Esophagus squamous epithelium (tissue), 5 donors: ENCODE measurements around the gene SLC25A33. TPM values are rescaled to one million over a fixed set of nuclear protein-coding genes. Genes with fewer than 3 reads are reported as not detected.

ENCODE experiments used
- DNase-seq: peaks from one replicate; lab custom pipeline; 2025; lab: John Stamatoyannopoulos, UW
- H3K27ac ChIP-seq, 4 donors: fragments of 200-600 bp; sonication (generic); one replicate each; pipeline ENCODE4 v1.5.1; 2016 to 2019; ENCODE audit warnings: mild to moderate bottlenecking in 1 of 4
- H3K27me3 ChIP-seq, 4 donors: fragments of 200-600 bp; sonication (generic); 1 replicate in 3 of 4; 2 replicates in 1 of 4; pipeline versions ENCODE4 v1.5.1 to v1.6.0; 2017 to 2021; ENCODE audit warnings: antibody characterized with exemption in 1 of 4
- H3K36me3 ChIP-seq, 3 donors: fragments of 200-600 bp; sonication (generic); one replicate each; pipeline ENCODE4 v1.5.1; 2016 to 2019
- H3K4me1 ChIP-seq, 3 donors: fragments of 200-600 bp; sonication (generic); one replicate each; pipeline ENCODE4 v1.5.1; 2017 to 2019
- H3K4me3 ChIP-seq, 4 donors: fragments of 200-600 bp; sonication (generic); 1 replicate in 3 of 4; 2 replicates in 1 of 4; pipeline ENCODE4 v1.5.1; 2016 to 2019; ENCODE audit warnings: mild to moderate bottlenecking in 2 of 4, moderate library complexity in 1 of 4
- H3K9me3 ChIP-seq, 3 donors: fragments of 200-600 bp; sonication (generic); one replicate each; pipeline ENCODE4 v1.5.1; 2016 to 2019
- CTCF ChIP-seq, 6 experiments: fragments of 450-650 bp in 4 of 6; fragments of 200-600 bp in 2 of 6; sonication (generic) in 2 of 6; IDR thresholded peaks; one replicate each; pipeline ENCODE4 v1.5.1; 2016 to 2019; ENCODE audit warnings: antibody characterized with exemption in 6 of 6, mild to moderate bottlenecking in 4 of 6, moderate library complexity in 4 of 6
- POLR2A ChIP-seq, 4 donors: fragments of 450-650 bp; IDR thresholded peaks; one replicate each; pipeline ENCODE4 v1.6.1; 2017; ENCODE audit warnings: antibody characterized with exemption in 4 of 4, mild to moderate bottlenecking in 4 of 4, moderate library complexity in 3 of 4
- WGBS, 2 donors: methylation state at CpG; one replicate each; pipeline ENCODE4 v1.1.5; 2018; 5-methylcytosine and 5-hydroxymethylcytosine counted together
- intact Hi-C: fragments of 100-400 bp; cut with DNase I; formaldehyde crosslinking; loops from one replicate; pipeline ENCODE4 v1.15.0; 2022
- total RNA-seq, 4 donors: library from RNA; depleted of rRNA; stranded (reverse); fragments of >200 nt; gene quantifications; one replicate each; pipeline ENCODE4 v1.1.0, GENCODE V29; 2016
- donor health status: DM: yes; HTN: yes; CAD: no.

SLC25A33 gene
- total RNA-seq, 4 donors from 2014 or later: 4.2 to 7.2 (median 5.7) TPM

- Histone ChIP-seq H3K9me3 (no peaks in the 10 kb centered on the region), H3K27ac (peak overlapping the region; percentile 87 to 95 (median 92)), H3K27me3 (no peaks in the 10 kb centered on the region), H3K36me3 (no peaks in the 10 kb centered on the region), H3K4me1 (peaks cover 22 to 49% (median 23%) of the 10 kb centered on the region in 3 donors), H3K4me3 (peak overlapping the region; percentile 73 to 90 (median 82))
- WGBS, 2 donors: 13 to 23% methylated on average over 7 to 12 of the region's 61 CpGs
- DNase-seq: no peak
- TF ChIP-seq CTCF (IDR thresholded peaks at IDR 0.05) (no peak), POLR2A (IDR thresholded peaks at IDR 0.05) (no peak)
- intact Hi-C loops: no loop called here
Observed at GRCh38 chr1:9539829-9540550, 725 bp downstream of the SLC25A33 start.

GRCh38 chr1:9542430-9542829 lies 3.2 kb downstream of the SLC25A33 start:
- no peaks in the 10 kb centered on the region for H3K27me3 ChIP-seq
- intact Hi-C loops: no loop called here
- no peak for DNase-seq
- 6 to 22% methylated on average over 3 of the region's 3 CpGs for WGBS, 2 donors
- H3K4me1 ChIP-seq: peaks cover 22 to 52% (median 23%) of the 10 kb centered on the region in 3 donors
- H3K9me3 ChIP-seq: no peaks in the 10 kb centered on the region
- H3K4me3 ChIP-seq: no peak overlapping the region
- no peaks in the 10 kb centered on the region for H3K36me3 ChIP-seq
- TF ChIP-seq POLR2A (IDR thresholded peaks at IDR 0.05) (no peak), CTCF (IDR thresholded peaks at IDR 0.05) (no peak)
- peak overlapping the region; percentile 13 to 51 (median 32) for H3K27ac ChIP-seq

GRCh38 chr1:9544926-9545325 lies 5.7 kb downstream of the SLC25A33 start:
- 80 to 84% methylated on average over 3 of the region's 3 CpGs for WGBS, 2 donors
- Histone ChIP-seq H3K4me3 (no peak overlapping the region), H3K4me1 (peaks cover 8 to 47% (median 17%) of the 10 kb centered on the region in 3 donors), H3K36me3 (no peaks in the 10 kb centered on the region), H3K27me3 (no peaks in the 10 kb centered on the region), H3K9me3 (no peaks in the 10 kb centered on the region), H3K27ac (no peak overlapping the region)
- intact Hi-C loops: no loop called here
- no peak for DNase-seq
- TF ChIP-seq CTCF (IDR thresholded peaks at IDR 0.05) (no peak), POLR2A (IDR thresholded peaks at IDR 0.05) (no peak)

DNA sequence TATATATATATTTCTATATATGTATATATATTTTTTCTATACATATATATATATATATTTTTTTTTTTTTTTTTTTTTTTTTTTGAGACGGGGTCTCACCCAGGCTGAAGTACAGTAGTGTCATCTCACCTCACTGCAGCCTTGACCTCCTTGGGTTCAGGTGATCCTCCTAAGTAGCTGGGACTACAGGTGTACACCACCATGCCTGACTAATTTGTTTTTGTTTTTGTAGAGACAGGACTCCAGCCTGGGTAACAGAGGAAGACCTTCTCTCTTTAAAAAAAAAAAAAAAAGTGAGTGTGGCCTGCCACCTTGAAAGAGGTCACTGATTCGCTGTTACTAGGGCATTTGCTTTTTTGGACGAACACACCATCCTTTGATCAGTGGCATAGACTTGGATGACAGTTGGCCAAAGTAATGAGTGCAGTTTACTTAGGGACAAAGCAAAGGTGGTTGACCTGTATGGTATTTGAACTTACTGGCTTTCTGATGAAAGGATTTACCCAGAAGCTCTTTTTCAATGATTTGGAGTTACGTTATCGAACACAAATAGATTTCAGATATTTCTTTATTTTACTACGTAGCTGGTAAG lies 10.8 kb downstream of the SLC25A33 start:
- Histone ChIP-seq H3K9me3 (no peaks in the 10 kb centered on the region), H3K36me3 (peaks cover 0 to 11% (median 4%) of the 10 kb centered on the region in 3 donors), H3K27me3 (no peaks in the 10 kb centered on the region), H3K4me3 (no peak overlapping the region), H3K27ac (no peak overlapping the region), H3K4me1 (peaks cover 0 to 36% (median 4%) of the 10 kb centered on the region in 3 donors)
- no peak for DNase-seq
- WGBS, 2 donors: 91 to 96% methylated on average over 5 to 6 of the region's 6 CpGs
- no peak for TF ChIP-seq POLR2A (IDR thresholded peaks at IDR 0.05)
- no peak for TF ChIP-seq CTCF (IDR thresholded peaks at IDR 0.05)
- intact Hi-C loops: no loop called here

DNA sequence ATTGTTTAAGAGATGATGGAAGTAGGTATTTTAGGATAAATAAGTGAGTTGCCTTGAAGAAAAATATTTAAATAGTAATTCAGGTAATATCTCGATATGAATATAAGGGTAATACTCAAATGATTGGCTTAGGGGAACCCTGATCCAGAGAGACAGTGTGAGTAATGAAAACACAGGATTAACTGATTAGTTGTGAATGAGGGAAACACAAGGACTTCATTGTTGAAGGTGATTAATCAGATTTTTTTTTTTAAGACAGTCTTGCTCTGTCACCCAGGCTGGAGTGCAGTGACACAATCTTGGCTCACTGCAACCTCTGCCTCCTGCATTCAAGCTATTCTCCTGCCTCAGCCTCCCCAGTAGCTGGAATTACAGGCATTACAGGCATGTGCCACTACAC lies 12.7 kb downstream of the SLC25A33 start:
- H3K27ac ChIP-seq: no peak overlapping the region
- peaks cover 4 to 43% (median 11%) of the 10 kb centered on the region in 3 donors for H3K4me1 ChIP-seq
- H3K4me3 ChIP-seq: no peak overlapping the region
- no peak for DNase-seq
- intact Hi-C loops: no loop called here
- WGBS, 2 donors: 28 to 63% methylated on average over 1 of the region's 1 CpG
- TF ChIP-seq CTCF (IDR thresholded peaks at IDR 0.05) (no peak), POLR2A (IDR thresholded peaks at IDR 0.05) (no peak)
- no peaks in the 10 kb centered on the region for H3K27me3 ChIP-seq
- H3K36me3 ChIP-seq: peaks cover 0 to 31% (median 4%) of the 10 kb centered on the region in 3 donors
- no peaks in the 10 kb centered on the region for H3K9me3 ChIP-seq
